ENCODE measurements around the gene PEX5.
"Not testable (repeated sequence)": the region's sequence is repeated elsewhere in the genome, so short reads cannot be mapped to it uniquely, and the experiment has no call there.

Gene PEX5

GRCh38 chr12:7217475-7218069, 28.1 kb downstream of the PEX5 start:
- no peak for DNase-seq (ENCODE audit: low spot score)

- DNase-seq (ENCODE audit: low spot score): peak; percentile 76
Observed at GRCh38 chr12:7219599-7220243, 30.2 kb downstream of the PEX5 start.

GRCh38 chr12:7221486-7221885, 32.0 kb downstream of the PEX5 start:
- no peak for DNase-seq (ENCODE audit: low spot score)

GRCh38 chr12:7229741-7230140, 40.3 kb downstream of the PEX5 start:
- no peak for DNase-seq (ENCODE audit: low spot score)

- no peak for DNase-seq (ENCODE audit: low spot score)
Observed at GRCh38 chr12:7241404-7242005, 52.0 kb downstream of the PEX5 start.

GRCh38 chr12:7242176-7243101, 53.0 kb downstream of the PEX5 start:
- DNase-seq (ENCODE audit: low spot score): no peak

DNA sequence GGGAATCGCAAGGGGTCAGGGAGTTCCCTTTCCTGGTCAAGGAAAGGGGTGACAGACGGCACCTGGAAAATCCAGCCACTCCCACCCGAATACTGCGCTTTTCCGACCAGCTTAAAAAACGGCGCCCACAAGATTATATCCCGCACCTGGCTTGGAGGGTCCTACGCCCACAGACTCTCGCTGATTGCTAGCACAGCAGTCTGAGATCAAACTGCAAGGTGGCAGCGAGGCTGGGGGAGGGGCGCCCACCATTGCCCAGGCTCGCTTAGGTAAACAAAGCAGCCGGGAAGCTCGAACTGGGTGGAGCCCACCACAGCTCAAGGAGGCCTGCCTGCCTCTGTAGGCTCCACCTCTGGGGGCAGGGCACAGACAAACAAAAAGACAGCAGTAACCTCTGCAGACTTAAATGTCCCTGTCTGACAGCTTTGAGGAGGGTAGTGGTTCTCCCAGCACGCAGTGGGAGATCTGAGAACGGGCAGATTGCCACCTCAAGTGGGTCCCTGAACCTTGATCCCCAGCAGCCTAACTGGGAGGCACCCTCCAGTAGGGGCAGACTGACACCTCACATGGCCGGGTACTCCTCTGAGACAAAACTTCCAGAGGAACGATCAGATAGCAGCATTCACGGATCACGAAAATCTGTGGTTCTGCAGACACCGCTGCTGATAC, 62.0 kb downstream of the PEX5 start:
- not testable (repeated sequence) for DNase-seq (ENCODE audit: low spot score)

DNA sequence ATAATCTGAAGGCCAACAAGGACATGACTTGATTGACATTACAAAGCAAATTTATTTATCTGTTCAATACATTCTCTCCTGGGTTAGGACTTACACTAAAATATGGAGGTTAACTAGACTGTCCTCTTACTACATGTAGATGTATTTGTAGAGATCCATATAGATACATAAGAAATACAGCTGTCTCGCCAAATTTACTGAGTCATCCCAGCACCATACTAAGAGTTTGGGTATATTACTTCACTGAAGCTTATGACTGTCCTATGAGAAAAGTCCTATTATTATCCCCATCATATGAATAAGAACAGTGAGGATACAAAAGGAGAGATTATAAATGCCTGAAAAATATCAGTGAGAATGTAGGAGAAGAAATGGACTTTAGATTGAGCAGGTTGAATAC, 69.6 kb downstream of the PEX5 start:
- DNase-seq (ENCODE audit: low spot score): no peak

All from CD4-positive, alpha-beta T cell treated with Interleukin-15 for 4 hours (primary cell).